ENCODE data around the gene AATK.

AATK gene

DNA sequence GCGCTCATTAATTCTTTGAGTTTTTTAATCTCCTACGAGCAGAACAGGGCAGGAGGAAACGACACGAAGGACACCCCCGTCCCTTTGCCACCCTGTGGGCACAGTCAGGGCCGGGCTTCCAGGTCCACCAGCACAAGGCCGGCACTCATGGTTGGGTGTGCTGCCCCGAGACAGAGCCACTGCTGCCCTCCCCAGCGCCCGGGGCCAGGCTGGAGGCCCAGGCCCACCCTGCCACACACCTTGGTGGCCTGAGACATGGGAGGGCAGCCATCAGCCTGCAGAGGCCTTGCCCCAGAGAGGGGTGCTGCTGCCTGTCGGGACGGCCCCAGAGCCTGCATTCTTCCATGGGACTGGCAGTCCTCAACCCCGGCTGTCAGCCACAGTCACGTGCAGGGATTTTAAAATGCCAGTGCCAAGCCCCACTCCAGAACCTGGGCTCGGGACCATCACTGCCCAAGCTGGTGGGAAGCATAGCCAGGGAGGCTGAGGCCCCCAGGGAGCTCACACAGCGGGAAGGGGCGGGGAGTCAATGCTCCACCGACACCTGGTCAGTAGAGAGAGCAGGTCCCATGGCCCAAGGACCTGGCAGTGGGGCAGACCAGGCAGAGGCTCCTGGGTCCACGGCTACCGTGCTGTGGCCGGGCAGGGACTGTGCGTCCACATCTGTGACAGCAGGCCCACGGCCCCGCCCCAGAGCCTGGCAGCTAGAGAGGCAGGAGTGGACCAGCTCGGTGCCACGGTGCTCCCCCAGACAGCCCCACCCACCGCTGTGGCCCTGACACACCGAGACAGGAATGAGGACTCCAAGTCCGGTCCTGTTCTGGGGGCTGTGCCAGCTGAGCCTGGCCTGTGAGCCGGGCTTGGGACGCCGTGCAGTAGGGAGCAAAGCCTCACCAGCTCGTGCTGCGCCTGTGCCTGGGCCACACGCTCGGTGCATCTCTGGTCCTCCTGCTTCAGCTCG is 29.2 kb upstream of the AATK start:
- H3K4me1 ChIP-seq (ENCODE audit: control insufficient read depth, insufficient read depth, low read length) = no peaks in the 10 kb centered on the region
- no peak overlapping the region for H3K4me2 ChIP-seq (ENCODE audit: low read length)
- no peaks in the 10 kb centered on the region for H3K27me3 ChIP-seq (ENCODE audit: control insufficient read depth, insufficient read depth, low read length)
- H3K4me3 ChIP-seq (ENCODE audit: low read length) = no peak overlapping the region
- peaks cover 5% of the 10 kb centered on the region for H3K36me3 ChIP-seq (ENCODE audit: insufficient read depth, low read length)
- H3K9ac ChIP-seq (ENCODE audit: low read depth, low read length) = no peak overlapping the region
- no peaks in the 10 kb centered on the region for H3K9me3 ChIP-seq (replicated peaks; ENCODE audit: low read length)

DNA sequence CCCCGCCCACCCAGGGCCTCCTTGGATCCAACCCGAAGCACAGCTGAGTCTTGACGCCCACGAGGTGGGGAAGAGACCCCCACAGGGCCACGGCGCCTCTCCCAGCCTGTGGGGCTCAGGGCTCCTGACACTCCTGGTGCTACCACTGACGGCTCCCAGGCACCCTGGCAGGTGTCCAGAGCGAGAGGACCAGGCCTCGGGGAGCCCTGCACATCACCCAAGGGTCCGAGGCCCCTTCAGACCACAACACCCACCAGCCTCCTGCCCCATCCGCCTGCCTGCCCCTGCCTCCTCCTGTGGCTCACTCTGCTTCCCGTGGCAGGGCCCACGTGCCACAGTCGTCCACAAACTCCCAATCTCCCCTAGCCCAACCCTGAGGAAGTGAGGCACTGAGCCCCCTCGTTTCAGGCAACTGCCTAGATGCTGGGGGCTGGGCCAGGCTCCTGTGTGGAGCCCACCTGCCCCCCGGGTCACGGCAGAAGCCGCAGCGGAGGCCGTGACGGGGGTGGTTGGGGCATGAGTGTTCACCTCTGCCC is 28.3 kb upstream of the AATK start:
- Histone ChIP-seq H3K9me3 (replicated peaks; ENCODE audit: low read length) (no peaks in the 10 kb centered on the region), H3K27me3 (ENCODE audit: control insufficient read depth, insufficient read depth, low read length) (no peaks in the 10 kb centered on the region), H3K36me3 (ENCODE audit: insufficient read depth, low read length) (peaks cover 8% of the 10 kb centered on the region), H3K4me1 (ENCODE audit: control insufficient read depth, insufficient read depth, low read length) (no peaks in the 10 kb centered on the region), H3K4me3 (ENCODE audit: low read length) (no peak overlapping the region), H3K4me2 (ENCODE audit: low read length) (no peak overlapping the region), H3K9ac (ENCODE audit: low read depth, low read length) (no peak overlapping the region)

DNA sequence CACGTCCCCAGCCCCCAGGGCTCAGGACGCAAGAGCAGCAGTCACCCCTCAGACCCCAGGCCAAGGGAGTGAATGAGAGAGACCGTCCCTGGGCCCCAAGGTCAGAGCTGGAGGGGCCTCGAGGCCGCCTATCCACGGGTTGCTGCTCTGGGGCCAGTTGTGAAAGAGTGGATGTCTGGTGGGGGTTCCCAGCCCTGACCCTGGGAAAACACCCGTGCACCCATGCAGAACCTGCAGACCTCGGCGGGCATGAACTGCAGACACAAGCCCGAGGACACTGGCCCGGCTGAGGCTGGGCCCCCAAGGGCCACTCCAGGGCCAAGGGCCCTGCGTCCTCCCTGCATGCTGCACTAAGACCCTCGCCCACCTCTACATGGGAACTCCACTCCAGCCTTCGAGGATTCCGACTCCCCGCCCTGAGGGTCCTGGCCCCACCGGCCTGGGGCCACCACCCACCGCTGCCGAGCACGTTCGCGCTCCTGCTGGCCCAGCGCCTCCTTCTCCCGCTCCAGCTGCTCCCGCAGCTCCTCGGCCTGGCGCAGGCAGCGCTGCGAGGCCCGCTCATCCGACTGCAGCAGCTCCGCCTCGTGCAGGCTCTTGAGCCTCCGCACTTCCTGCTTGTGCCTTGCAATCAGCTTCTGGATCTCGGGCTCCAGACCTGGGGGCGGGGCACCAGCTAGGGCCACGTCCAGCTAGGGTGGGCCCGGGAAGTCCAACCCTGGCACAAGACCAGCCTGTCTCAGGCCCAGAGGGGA is 27.6 kb upstream of the AATK start:
- H3K4me3 ChIP-seq (ENCODE audit: low read length) = no peak overlapping the region
- H3K36me3 ChIP-seq (ENCODE audit: insufficient read depth, low read length) = peaks cover 5% of the 10 kb centered on the region
- H3K9ac ChIP-seq (ENCODE audit: low read depth, low read length) = no peak overlapping the region
- H3K27me3 ChIP-seq (ENCODE audit: control insufficient read depth, insufficient read depth, low read length) = no peaks in the 10 kb centered on the region
- no peak overlapping the region for H3K4me2 ChIP-seq (ENCODE audit: low read length)
- H3K4me1 ChIP-seq (ENCODE audit: control insufficient read depth, insufficient read depth, low read length) = no peaks in the 10 kb centered on the region
- no peaks in the 10 kb centered on the region for H3K9me3 ChIP-seq (replicated peaks; ENCODE audit: low read length)

DNA sequence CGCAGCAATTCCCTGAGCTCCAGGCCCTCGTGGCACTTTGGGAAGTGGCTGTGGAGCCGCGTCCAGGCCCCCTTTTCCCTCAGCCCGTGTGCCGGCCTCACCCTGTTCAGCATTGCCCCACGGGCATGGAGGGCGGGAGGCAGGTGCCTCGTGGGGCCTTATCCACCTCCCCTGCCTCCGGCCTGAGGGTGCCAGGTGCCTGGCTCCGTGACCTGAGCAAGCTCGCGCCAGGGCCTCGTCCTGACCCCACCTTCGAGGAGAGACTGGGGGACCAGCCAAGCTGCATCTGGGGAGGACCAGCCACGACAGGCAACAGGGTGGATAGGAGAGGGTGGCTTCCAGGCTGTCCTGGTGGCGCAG is 27.0 kb upstream of the AATK start:
- Histone ChIP-seq H3K27me3 (ENCODE audit: control insufficient read depth, insufficient read depth, low read length) (no peaks in the 10 kb centered on the region), H3K36me3 (ENCODE audit: insufficient read depth, low read length) (peaks cover 5% of the 10 kb centered on the region), H3K9ac (ENCODE audit: low read depth, low read length) (no peak overlapping the region), H3K9me3 (replicated peaks; ENCODE audit: low read length) (no peaks in the 10 kb centered on the region), H3K4me1 (ENCODE audit: control insufficient read depth, insufficient read depth, low read length) (no peaks in the 10 kb centered on the region), H3K4me2 (ENCODE audit: low read length) (no peak overlapping the region), H3K4me3 (ENCODE audit: low read length) (no peak overlapping the region)

DNA sequence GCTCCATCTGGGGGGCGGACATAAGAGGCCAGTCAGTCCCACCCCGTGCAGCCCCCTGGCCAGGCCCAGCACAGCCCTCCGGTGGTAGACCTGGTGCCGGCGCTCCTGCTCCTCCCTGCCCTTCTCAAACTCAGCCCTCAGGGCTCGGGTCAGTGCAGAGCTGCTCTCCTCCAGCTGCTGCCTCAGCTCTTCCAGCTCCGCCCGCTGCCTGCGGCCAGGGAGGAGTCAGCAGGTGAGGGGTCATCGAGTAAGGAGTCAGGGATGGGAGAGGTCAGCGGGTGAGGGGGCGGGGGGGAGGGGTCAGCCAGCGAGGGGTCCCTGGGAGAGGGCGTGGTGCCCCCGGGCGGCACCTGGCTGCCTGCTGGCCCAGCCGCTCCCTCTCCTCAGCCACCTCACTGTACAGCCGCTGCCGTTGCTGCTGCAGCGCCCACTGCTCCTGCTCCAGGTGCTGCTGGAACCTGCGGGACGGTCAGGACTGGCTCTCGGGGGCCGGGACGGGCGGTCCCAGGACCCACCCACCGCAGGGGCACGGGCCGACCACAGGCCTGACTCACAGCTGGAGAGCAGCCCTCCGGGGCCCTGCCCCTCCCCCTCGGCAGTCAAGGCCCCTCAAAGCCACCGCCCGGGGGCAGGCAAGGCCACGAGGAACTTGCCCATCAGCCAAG is 26.5 kb upstream of the AATK start:
- Histone ChIP-seq H3K4me3 (ENCODE audit: low read length) (no peak overlapping the region), H3K9me3 (replicated peaks; ENCODE audit: low read length) (no peaks in the 10 kb centered on the region), H3K36me3 (ENCODE audit: insufficient read depth, low read length) (peaks cover 5% of the 10 kb centered on the region), H3K27me3 (ENCODE audit: control insufficient read depth, insufficient read depth, low read length) (no peaks in the 10 kb centered on the region), H3K9ac (ENCODE audit: low read depth, low read length) (no peak overlapping the region), H3K4me2 (ENCODE audit: low read length) (no peak overlapping the region), H3K4me1 (ENCODE audit: control insufficient read depth, insufficient read depth, low read length) (no peaks in the 10 kb centered on the region)

DNA sequence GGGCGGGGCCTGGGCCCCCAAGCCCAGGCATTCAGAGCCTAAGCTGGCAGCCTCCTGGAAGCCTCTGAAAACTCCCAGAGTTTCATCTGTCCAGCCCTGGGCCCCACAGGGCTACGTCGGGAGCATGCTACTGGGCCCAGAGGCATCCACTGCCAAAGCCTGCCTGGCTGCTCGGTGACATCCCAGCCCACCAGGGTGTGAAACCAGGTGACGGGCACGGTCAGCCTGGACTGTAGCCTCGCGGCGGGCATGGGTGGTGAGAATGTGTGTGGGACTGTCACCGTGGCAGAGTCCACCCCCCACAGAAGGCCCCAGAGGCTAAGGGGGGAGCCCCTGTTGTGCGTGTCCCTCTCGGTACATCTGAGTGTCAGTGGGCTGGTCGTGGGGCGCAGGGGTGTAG is 25.6 kb upstream of the AATK start:
- H3K27me3 ChIP-seq (ENCODE audit: control insufficient read depth, insufficient read depth, low read length) = no peaks in the 10 kb centered on the region
- no peaks in the 10 kb centered on the region for H3K4me1 ChIP-seq (ENCODE audit: control insufficient read depth, insufficient read depth, low read length)
- no peak overlapping the region for H3K4me2 ChIP-seq (ENCODE audit: low read length)
- H3K9ac ChIP-seq (ENCODE audit: low read depth, low read length) = no peak overlapping the region
- H3K4me3 ChIP-seq (ENCODE audit: low read length) = no peak overlapping the region
- H3K9me3 ChIP-seq (replicated peaks; ENCODE audit: low read length) = no peaks in the 10 kb centered on the region
- peaks cover 5% of the 10 kb centered on the region for H3K36me3 ChIP-seq (ENCODE audit: insufficient read depth, low read length)

DNA sequence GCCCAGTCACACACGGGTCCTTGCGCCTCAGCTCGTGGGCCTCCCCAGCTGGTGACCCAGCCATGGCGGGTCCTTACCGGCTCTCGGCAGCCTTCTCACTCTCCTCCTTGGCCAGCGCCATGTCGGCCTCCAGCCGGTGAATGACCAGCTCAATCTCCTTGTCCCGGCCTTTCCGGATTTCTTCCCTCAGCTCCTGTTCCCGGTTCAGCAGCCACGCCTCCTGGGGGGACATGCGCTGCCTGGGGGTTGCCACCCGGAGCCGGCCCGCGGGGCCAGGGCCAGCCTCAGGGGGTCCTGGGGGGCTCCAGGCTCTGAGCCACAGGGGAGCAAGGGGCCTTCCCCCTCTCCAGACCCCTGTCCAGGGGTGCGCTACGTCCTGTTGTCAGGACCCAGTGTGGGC is 25.1 kb upstream of the AATK start:
- no peaks in the 10 kb centered on the region for H3K4me1 ChIP-seq (ENCODE audit: control insufficient read depth, insufficient read depth, low read length)
- peaks cover 5% of the 10 kb centered on the region for H3K36me3 ChIP-seq (ENCODE audit: insufficient read depth, low read length)
- H3K9ac ChIP-seq (ENCODE audit: low read depth, low read length) = no peak overlapping the region
- no peak overlapping the region for H3K4me2 ChIP-seq (ENCODE audit: low read length)
- H3K4me3 ChIP-seq (ENCODE audit: low read length) = no peak overlapping the region
- no peaks in the 10 kb centered on the region for H3K27me3 ChIP-seq (ENCODE audit: control insufficient read depth, insufficient read depth, low read length)
- no peaks in the 10 kb centered on the region for H3K9me3 ChIP-seq (replicated peaks; ENCODE audit: low read length)

DNA sequence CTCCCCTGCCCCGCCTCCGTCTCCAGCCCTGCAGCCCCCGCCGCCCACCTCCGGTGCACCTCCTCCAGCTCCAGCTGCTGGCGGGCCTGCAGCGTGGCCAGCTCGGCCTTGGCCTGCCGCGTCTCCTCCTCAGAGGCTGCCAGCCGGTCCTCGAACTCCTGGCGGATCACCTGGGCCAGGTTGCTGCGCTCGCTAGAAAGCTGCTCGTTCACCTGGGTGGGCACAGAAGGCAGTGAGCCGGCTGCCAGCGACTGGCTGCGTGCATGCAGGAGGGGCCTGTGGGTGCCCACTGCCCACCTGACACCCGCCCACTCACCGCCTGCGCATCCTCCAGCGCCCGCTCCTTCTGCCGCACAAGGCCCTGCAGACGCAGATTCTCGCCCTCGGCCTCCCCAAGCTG is 24.6 kb upstream of the AATK start:
- no peak overlapping the region for H3K9ac ChIP-seq (ENCODE audit: low read depth, low read length)
- H3K36me3 ChIP-seq (ENCODE audit: insufficient read depth, low read length) = peaks cover 5% of the 10 kb centered on the region
- no peaks in the 10 kb centered on the region for H3K9me3 ChIP-seq (replicated peaks; ENCODE audit: low read length)
- no peaks in the 10 kb centered on the region for H3K4me1 ChIP-seq (ENCODE audit: control insufficient read depth, insufficient read depth, low read length)
- H3K4me3 ChIP-seq (ENCODE audit: low read length) = no peak overlapping the region
- no peak overlapping the region for H3K4me2 ChIP-seq (ENCODE audit: low read length)
- H3K27me3 ChIP-seq (ENCODE audit: control insufficient read depth, insufficient read depth, low read length) = no peaks in the 10 kb centered on the region

DNA sequence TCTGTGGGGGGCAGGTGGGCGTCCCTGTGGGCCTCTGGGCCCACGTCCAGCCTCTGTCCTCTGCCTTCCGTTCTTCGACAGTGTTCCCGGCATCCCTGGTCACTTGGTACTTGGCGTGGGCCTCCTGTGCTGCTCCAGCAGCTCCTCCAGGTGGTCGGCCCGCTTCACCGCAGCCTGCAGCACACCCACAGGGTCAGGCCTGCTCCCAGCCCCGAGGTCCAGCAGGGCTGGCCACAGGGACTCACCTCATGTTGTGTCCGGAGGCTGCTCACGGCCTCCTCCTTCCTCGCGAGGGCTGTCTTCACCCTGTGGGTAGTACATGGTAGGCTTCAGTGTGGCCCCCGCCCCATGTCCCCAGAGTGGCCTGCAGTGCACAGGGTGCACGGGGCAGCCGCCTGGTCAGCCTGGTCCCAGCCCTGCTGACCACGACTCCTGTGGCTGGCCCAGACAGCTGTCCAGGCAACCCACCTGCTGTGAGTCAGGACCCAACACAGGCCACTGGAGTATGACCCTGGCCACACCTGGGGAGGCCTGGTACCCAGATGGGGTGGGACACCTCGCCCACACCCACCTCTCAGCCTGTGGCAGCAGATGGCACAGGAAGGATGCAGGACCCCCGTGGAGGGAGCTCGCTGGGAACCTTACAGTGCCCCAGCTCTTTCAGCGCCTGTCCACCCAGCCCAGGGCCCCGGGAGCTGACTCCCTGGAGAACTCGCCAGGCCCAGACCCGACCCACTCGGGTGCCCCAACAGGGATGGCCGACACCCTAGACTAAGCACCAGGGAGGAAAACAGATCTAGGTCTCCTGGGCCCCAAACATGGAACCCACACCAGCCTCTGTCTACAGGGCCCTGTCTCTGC is 23.9 kb upstream of the AATK start:
- Histone ChIP-seq H3K4me3 (ENCODE audit: low read length) (no peak overlapping the region), H3K27me3 (ENCODE audit: control insufficient read depth, insufficient read depth, low read length) (no peaks in the 10 kb centered on the region), H3K4me2 (ENCODE audit: low read length) (no peak overlapping the region), H3K9ac (ENCODE audit: low read depth, low read length) (no peak overlapping the region), H3K4me1 (ENCODE audit: control insufficient read depth, insufficient read depth, low read length) (no peaks in the 10 kb centered on the region), H3K9me3 (replicated peaks; ENCODE audit: low read length) (no peaks in the 10 kb centered on the region), H3K36me3 (ENCODE audit: insufficient read depth, low read length) (peaks cover 5% of the 10 kb centered on the region)

DNA sequence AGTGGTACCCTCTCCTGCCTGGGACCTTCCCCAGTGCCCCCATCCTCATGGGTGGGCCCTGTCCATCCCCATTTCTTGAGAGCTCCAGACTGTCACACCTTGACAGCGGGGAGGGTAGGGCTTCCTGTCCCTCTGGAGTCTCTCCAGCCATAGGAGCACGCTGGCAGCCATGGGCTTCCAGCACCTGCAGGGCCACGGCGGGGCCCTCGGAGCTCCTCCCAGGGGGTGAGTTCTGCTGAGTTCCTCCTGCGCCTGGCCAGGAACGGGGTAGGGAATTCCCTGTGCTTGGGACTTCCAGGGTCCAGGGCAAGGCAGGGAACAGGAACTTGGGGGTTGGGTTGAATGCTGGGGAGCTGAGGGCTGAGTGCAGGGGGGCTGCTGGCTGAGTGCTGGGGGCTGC is 23.0 kb upstream of the AATK start:
- peaks cover 5% of the 10 kb centered on the region for H3K36me3 ChIP-seq (ENCODE audit: insufficient read depth, low read length)
- H3K9ac ChIP-seq (ENCODE audit: low read depth, low read length) = no peak overlapping the region
- no peak overlapping the region for H3K4me2 ChIP-seq (ENCODE audit: low read length)
- no peaks in the 10 kb centered on the region for H3K4me1 ChIP-seq (ENCODE audit: control insufficient read depth, insufficient read depth, low read length)
- no peak overlapping the region for H3K4me3 ChIP-seq (ENCODE audit: low read length)
- H3K27me3 ChIP-seq (ENCODE audit: control insufficient read depth, insufficient read depth, low read length) = peaks cover 8% of the 10 kb centered on the region
- H3K9me3 ChIP-seq (replicated peaks; ENCODE audit: low read length) = no peaks in the 10 kb centered on the region

DNA sequence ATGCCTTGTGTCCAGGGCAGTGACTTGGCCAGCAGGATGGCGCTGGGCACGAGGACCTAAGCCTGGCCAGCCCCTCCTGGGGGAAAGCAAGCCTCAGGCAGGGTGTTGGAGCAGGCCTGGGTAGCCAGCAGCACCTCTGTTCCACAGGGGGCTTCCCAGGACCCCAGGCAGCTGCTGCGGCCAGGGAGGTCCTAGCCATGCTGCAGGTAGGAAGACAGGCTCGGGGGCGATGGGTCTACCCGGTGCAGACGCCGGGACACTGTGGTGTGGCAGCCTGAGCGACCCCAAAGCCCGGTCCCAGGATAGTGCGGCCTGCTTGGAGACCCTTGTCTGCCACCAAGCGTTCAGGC is 22.4 kb upstream of the AATK start:
- H3K9me3 ChIP-seq (replicated peaks; ENCODE audit: low read length) = no peaks in the 10 kb centered on the region
- no peaks in the 10 kb centered on the region for H3K4me1 ChIP-seq (ENCODE audit: control insufficient read depth, insufficient read depth, low read length)
- no peak overlapping the region for H3K4me2 ChIP-seq (ENCODE audit: low read length)
- H3K4me3 ChIP-seq (ENCODE audit: low read length) = no peak overlapping the region
- peaks cover 8% of the 10 kb centered on the region for H3K27me3 ChIP-seq (ENCODE audit: control insufficient read depth, insufficient read depth, low read length)
- H3K36me3 ChIP-seq (ENCODE audit: insufficient read depth, low read length) = peaks cover 5% of the 10 kb centered on the region
- no peak overlapping the region for H3K9ac ChIP-seq (ENCODE audit: low read depth, low read length)
